Esophagus (tissue), 2 donors: ENCODE data around the gene PLEKHM2. TPM values are rescaled to one million over a fixed set of nuclear protein-coding genes. Genes with fewer than 3 reads are reported as not detected.

ENCODE experiments used
- H3K27ac ChIP-seq, 2 donors: one replicate each; pipeline ENCODE4 v1.5.1; 2013; ENCODE audit warnings: low read depth in 2 of 2, mild to moderate bottlenecking in 2 of 2, inconsistent platforms in 1 of 2, low read length in 1 of 2, moderate library complexity in 1 of 2
- H3K27me3 ChIP-seq, 2 donors: one replicate each; pipeline ENCODE4 v1.6.1; 2013; ENCODE audit warnings: low read length in 2 of 2, control low read depth in 1 of 2, mild to moderate bottlenecking in 1 of 2; ENCODE audit not compliant: insufficient read depth in 2 of 2, control insufficient read depth in 1 of 2
- H3K36me3 ChIP-seq, 2 donors: one replicate each; pipeline ENCODE4 v1.6.1; 2013; ENCODE audit warnings: low read length in 1 of 2; ENCODE audit not compliant: control insufficient read depth in 2 of 2, insufficient read depth in 2 of 2
- H3K4me1 ChIP-seq, 2 donors: one replicate each; pipeline ENCODE4 v1.6.1; 2013; ENCODE audit warnings: low read length in 1 of 2; ENCODE audit not compliant: control insufficient read depth in 2 of 2, insufficient read depth in 2 of 2
- H3K4me3 ChIP-seq, 2 donors: one replicate each; pipeline ENCODE4 v1.5.1; 2013; ENCODE audit warnings: low read length in 2 of 2, mild to moderate bottlenecking in 2 of 2, low read depth in 1 of 2, moderate library complexity in 1 of 2
- H3K9me3 ChIP-seq, 2 donors: one replicate each; pipeline ENCODE4 v1.6.1; 2013; ENCODE audit warnings: mild to moderate bottlenecking in 2 of 2, low read depth in 1 of 2, low read length in 1 of 2, moderate library complexity in 1 of 2; ENCODE audit not compliant: control insufficient read depth in 2 of 2, insufficient read depth in 1 of 2
- WGBS, 2 donors: extraction: QIAGEN DNeasy Blood & Tissue Kit; methylation state at CpG; one replicate each; pipeline ENCODE4 v1.1.7; 2013; 5-methylcytosine and 5-hydroxymethylcytosine counted together
- polyA plus RNA-seq, 2 donors: library from polyadenylated mRNA; stranded (reverse); fragments of 200-250 nt; gene quantifications; one replicate each; pipeline ENCODE4 v1.2.3, GENCODE V29; 2013
- donor health status: healthy with polysubstance abuse.
- donor health status: Bipolar disorder and iron deficiency.

The PLEKHM2 gene
- polyA plus RNA-seq, 2 donors, result 34.5 to 40.7 TPM

DNA sequence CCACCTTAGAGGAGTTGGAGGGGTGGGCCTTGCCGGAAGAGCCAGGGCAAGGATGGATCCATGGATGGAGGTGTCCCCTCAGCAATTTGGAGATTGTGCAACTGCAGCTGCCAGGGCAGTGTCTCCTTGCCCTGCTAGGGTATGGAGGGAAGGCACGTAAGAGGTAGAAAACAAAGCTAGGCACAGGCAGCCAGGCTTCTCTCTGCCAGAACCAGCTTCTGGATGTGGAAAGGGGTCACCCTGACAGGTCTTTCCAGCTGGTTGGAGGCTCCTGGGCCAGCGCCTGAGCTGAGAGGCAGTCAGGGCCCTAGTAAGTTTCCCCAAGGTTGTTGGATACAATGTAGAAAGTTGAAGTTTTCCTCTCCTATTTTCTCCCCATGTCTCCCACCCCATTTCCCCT, 36.7 kb downstream of the PLEKHM2 start:
- WGBS, 2 donors, result 95 to 97% methylated on average over 3 of the region's 3 CpGs
- Histone ChIP-seq H3K36me3 (peaks cover 4 to 48% of the 10 kb centered on the region in 2 donors), H3K27ac (no peak overlapping the region), H3K4me1 (no peaks in the 10 kb centered on the region), H3K4me3 (no peak overlapping the region), H3K27me3 (no peaks in the 10 kb centered on the region), H3K9me3 (no peaks in the 10 kb centered on the region)

DNA sequence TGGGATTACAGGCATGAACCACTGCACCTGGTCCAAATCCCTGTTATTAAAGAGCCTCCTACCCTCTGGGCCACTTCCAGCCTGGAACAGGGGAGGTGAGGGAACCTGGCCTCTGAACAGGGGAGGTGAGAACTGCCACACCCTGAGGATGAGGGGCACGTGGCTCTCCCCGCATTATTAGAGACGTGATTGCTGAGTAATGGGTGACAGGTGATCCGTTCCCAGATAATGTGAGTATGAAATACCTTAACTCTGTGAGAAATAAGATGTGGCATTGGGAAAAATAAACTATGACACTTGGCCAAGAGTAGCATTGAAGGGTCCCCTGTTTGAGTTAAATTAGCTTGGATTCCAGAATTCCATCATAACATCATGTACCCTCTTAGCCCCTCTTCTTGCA, 38.3 kb downstream of the PLEKHM2 start:
- Histone ChIP-seq H3K4me3 (no peak overlapping the region), H3K4me1 (no peaks in the 10 kb centered on the region), H3K27ac (no peak overlapping the region), H3K9me3 (no peaks in the 10 kb centered on the region), H3K27me3 (no peaks in the 10 kb centered on the region), H3K36me3 (peaks cover 12 to 55% of the 10 kb centered on the region in 2 donors)
- 89 to 90% methylated on average over 4 of the region's 4 CpGs for WGBS, 2 donors

DNA sequence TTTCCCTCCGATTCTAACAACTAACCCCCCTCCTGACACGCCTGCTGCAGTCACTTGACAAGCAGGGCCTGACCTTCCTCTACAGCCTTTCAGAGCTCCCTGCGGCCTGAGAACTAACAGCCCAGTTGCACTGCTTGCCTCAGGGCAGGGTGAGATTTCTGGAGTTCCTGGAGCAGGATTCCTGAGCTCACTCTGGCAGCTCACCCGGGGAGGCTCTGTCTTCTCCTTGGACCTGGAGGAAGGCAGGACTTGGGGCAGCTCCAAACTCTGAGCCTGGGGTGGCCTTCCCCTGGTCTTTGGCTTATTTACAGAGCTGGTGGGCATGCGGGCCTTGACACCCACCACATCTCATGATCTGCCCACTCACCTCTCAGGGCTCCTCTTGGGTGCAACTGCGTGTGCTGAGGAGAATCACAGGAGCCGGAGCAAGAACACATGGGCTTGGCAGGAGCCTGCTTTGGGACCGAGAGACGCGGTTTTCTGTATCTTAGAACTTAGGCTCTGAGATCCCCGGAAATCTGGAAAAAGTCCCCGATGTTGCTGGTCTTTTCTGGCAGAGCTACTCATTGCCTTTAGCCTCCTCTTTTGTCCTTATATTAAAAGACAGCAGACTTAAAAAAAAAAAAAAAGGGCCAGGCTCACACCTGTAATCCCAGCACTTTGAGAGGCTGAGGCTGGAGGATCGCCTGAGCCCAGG, 38.9 kb downstream of the PLEKHM2 start:
- no peak overlapping the region for H3K4me3 ChIP-seq
- H3K27ac ChIP-seq, result no peak overlapping the region
- 86 to 87% methylated on average over 13 of the region's 13 CpGs for WGBS, 2 donors
- H3K36me3 ChIP-seq, result peaks cover 17 to 55% of the 10 kb centered on the region in 2 donors
- no peaks in the 10 kb centered on the region for H3K27me3 ChIP-seq
- H3K9me3 ChIP-seq, result no peaks in the 10 kb centered on the region
- H3K4me1 ChIP-seq, result no peaks in the 10 kb centered on the region

DNA sequence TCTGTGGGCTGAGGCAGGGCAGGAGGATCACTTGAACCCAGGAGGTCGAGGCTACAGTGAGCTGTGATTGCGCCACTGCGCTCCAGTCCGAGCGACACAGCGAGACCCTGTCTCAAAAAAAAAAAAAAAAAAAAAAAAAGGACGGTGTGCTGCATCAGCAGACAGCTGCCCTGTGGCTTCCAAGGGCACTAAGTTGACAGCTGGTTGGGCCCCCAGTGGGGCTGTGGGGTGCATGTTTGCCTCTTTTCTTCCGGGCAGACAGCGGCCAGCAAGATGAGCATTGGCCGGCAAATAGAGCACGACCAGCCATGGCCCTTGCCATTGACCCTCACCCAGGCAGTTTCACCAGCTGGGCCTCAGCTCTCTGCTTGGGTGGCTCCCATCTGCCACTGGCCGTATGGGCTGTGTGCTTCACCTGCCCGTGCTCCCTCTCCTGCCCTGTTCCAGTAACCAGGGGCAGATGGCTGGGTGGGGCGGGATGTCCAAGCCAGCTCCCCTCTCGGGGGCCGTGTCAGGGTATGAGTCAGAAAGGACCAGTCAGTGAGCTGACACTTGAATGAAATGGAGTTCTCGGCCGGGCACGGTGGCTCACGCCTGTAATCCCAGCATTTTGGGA, 39.6 kb downstream of the PLEKHM2 start:
- Histone ChIP-seq H3K36me3 (peaks cover 17 to 56% of the 10 kb centered on the region in 2 donors), H3K27ac (no peak overlapping the region), H3K4me3 (no peak overlapping the region), H3K9me3 (no peaks in the 10 kb centered on the region), H3K27me3 (no peaks in the 10 kb centered on the region), H3K4me1 (no peaks in the 10 kb centered on the region)
- 92 to 94% methylated on average over 20 of the region's 20 CpGs for WGBS, 2 donors

DNA sequence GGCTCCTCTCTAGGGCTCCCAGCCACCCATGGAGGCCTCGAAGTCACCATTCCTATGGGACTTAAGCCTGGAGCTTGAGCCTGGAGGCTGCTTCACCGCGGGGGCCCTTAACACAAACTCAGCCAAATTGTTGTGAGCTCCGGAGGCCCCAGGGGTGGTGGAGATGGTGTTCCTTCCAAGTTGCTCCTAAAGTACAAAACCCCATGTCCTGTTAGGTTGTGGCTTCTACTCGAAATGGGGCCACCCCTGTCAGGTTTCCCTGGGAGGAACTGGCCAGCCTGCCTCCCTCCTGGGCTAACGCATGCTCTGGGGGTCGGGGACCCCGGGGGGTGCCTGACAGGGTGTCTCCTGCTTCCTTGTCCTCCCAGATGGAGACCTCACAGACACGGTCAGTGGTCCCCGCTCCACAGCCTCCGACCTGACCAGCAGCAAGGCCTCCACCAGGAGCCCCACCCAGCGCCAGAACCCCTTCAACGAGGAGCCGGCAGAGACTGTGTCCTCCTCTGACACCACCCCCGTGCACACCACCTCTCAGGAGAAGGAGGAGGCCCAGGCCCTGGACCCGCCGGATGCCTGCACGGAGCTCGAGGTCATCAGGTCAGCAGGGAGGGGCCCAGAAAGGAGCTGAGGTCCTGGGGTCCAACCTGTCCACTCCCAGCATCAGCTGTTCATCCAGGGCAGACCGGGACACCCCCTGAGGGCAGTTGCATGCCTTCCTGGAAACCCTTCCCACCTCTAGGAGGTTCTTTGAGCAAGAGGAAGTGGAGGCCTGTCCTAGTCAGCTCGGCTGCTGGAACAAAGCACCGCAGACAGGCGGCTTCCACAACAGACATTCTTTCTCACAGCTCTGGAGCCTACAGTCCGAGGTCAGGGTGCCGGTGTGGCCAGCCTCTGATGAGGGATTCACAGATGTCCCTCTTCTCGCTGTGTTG, 41.1 kb downstream of the PLEKHM2 start:
- Histone ChIP-seq H3K27me3 (no peaks in the 10 kb centered on the region), H3K27ac (no peak overlapping the region), H3K4me3 (no peak overlapping the region), H3K9me3 (no peaks in the 10 kb centered on the region), H3K36me3 (peaks cover 17 to 60% of the 10 kb centered on the region in 2 donors), H3K4me1 (no peaks in the 10 kb centered on the region)
- WGBS, 2 donors, result 84 to 85% methylated on average over 26 of the region's 26 CpGs

DNA sequence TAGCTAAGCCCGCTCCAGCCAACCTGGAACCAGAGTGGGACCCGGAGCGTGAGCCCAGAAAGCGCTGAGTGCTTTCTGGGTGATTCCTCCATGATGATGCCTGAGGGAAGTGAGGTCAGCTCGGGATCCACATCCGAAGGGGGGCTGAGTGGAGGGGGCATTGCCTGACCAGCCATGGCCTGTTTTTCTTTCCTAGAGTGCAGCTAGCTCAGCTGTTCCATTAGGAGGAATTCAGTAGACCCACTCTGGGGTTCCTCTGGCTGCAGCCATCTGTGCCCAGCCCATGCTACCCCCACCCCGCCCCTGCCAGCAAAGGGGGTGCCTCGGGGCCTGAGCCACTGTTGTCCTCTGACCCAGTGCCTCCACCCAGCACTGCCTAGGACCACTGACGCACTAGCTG, 42.4 kb downstream of the PLEKHM2 start:
- Histone ChIP-seq H3K4me1 (no peaks in the 10 kb centered on the region), H3K4me3 (no peak overlapping the region), H3K27me3 (no peaks in the 10 kb centered on the region), H3K27ac (no peak overlapping the region), H3K9me3 (no peaks in the 10 kb centered on the region), H3K36me3 (peaks cover 22 to 66% of the 10 kb centered on the region in 2 donors)
- WGBS, 2 donors, result 90 to 93% methylated on average over 9 of the region's 9 CpGs

DNA sequence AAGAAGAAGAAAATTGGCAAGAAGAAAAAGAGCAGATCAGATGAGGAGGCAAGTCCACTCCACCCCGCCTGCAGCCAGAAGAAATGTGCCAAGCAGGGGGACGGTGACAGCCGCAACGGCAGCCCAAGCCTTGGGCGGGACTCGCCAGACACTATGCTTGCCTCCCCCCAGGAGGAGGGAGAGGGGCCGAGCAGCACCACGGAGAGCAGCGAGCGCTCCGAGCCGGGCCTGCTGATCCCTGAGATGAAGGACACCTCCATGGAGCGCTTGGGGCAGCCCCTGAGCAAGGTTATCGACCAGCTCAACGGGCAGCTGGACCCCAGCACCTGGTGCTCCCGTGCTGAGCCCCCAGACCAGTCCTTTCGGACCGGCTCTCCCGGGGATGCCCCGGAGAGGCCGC, 42.9 kb downstream of the PLEKHM2 start:
- Histone ChIP-seq H3K9me3 (no peaks in the 10 kb centered on the region), H3K27me3 (no peaks in the 10 kb centered on the region), H3K4me1 (no peaks in the 10 kb centered on the region), H3K27ac (no peak overlapping the region), H3K36me3 (peaks cover 26 to 70% of the 10 kb centered on the region in 2 donors), H3K4me3 (no peak overlapping the region)
- 89% methylated on average over 20 to 21 of the region's 21 CpGs for WGBS, 2 donors

DNA sequence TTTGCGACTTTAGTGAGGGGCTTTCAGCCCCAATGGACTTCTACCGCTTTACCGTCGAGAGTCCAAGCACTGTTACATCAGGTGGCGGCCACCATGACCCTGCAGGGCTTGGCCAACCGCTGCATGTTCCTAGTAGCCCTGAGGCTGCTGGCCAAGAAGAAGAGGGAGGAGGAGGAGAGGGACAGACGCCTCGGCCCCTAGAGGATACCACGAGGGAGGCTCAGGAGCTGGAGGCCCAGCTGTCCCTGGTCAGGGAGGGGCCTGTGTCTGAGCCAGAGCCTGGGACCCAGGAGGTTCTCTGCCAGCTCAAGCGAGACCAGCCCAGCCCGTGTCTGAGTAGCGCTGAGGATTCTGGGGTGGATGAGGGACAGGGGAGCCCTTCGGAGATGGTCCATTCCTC, 43.3 kb downstream of the PLEKHM2 start:
- no peaks in the 10 kb centered on the region for H3K4me1 ChIP-seq
- peaks cover 28 to 74% of the 10 kb centered on the region in 2 donors for H3K36me3 ChIP-seq
- no peak overlapping the region for H3K4me3 ChIP-seq
- 86 to 88% methylated on average over 13 of the region's 13 CpGs for WGBS, 2 donors
- H3K27ac ChIP-seq, result no peak overlapping the region
- no peaks in the 10 kb centered on the region for H3K27me3 ChIP-seq
- no peaks in the 10 kb centered on the region for H3K9me3 ChIP-seq

DNA sequence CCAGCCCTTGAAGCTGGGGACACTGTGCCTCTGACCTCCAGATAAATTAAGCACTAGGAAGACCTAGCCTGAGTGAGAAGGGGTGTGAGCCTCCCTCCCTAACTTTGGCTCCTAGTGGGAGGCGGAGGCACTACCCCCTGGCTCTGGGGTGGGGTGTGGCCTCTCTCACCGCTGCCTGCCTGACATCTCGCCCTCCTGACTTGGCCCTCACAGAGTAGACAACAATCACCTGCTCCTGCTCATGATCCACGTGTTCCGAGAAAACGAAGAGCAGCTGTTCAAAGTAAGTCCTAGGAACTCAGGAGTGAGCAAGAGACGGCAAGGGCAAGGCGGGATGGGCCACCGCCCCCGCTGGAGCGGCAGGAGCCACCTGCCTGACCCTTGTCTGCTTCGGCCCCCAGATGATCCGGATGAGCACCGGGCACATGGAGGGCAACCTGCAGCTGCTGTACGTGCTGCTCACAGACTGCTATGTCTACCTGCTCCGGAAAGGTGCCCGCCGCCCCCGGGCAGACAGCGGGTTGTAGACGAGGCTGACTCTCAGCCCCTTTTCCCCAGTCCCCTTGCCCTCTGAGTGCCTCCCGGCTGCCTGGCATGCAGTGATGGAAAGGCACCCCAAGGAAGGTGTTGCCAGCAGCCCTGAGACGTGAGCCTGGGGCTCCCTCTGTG, 43.9 kb downstream of the PLEKHM2 start:
- Histone ChIP-seq H3K27ac (no peak overlapping the region), H3K9me3 (no peaks in the 10 kb centered on the region), H3K27me3 (no peaks in the 10 kb centered on the region), H3K4me3 (no peak overlapping the region), H3K4me1 (peaks cover 0 to 3% of the 10 kb centered on the region in 2 donors), H3K36me3 (peaks cover 28 to 79% of the 10 kb centered on the region in 2 donors)
- WGBS, 2 donors, result 91% methylated on average over 23 of the region's 23 CpGs
